Duodenal mucosa (tissue), 2 donors: ENCODE data around the gene PAM16.
A peak's percentile ranks its signal among the peaks of the same experiment; 100 is the strongest.

ENCODE experiments used
- H3K27ac ChIP-seq: one replicate; pipeline ENCODE4 v1.7.0; 2013; ENCODE audit warnings: low read depth, low read length
- H3K27me3 ChIP-seq, 2 donors: one replicate each; pipeline ENCODE4 v1.7.0; 2013; ENCODE audit warnings: low read length in 2 of 2, control low read depth in 1 of 2; ENCODE audit not compliant: insufficient read depth in 2 of 2, control insufficient read depth in 1 of 2
- H3K36me3 ChIP-seq, 2 donors: one replicate each; pipeline ENCODE4 v1.7.0; 2013; ENCODE audit warnings: low read length in 2 of 2, control low read depth in 1 of 2; ENCODE audit not compliant: insufficient read depth in 2 of 2, control insufficient read depth in 1 of 2
- H3K4me1 ChIP-seq, 2 donors: one replicate each; pipeline ENCODE4 v1.7.0; 2013; ENCODE audit warnings: low read length in 2 of 2, control low read depth in 1 of 2; ENCODE audit not compliant: insufficient read depth in 2 of 2, control insufficient read depth in 1 of 2
- H3K4me3 ChIP-seq, 2 donors: one replicate each; pipeline ENCODE4 v1.7.0; 2013; ENCODE audit warnings: low read length in 2 of 2, low read depth in 1 of 2
- H3K9ac ChIP-seq, 2 donors: one replicate each; pipeline ENCODE4 v1.7.0; 2013; ENCODE audit warnings: low read length in 2 of 2, low read depth in 1 of 2
- H3K9me3 ChIP-seq, 2 donors: one replicate each; pipeline ENCODE4 v1.7.0; 2013; ENCODE audit warnings: low read length in 2 of 2, control low read depth in 1 of 2; ENCODE audit not compliant: control insufficient read depth in 1 of 2

The PAM16 gene

GRCh38 chr16:4370151-4370550 lies 19.0 kb upstream of the PAM16 start:
- Histone ChIP-seq H3K9ac (no peak overlapping the region), H3K27ac (peak overlapping the region; percentile 38), H3K9me3 (no peaks in the 10 kb centered on the region), H3K4me3 (no peak overlapping the region), H3K36me3 (peaks cover 0 to 12% of the 10 kb centered on the region in 2 donors), H3K27me3 (no peaks in the 10 kb centered on the region), H3K4me1 (peaks cover 11 to 16% of the 10 kb centered on the region in 2 donors)

GRCh38 chr16:4369007-4369733 lies 18.0 kb upstream of the PAM16 start:
- no peak overlapping the region for H3K4me3 ChIP-seq
- peaks cover 11 to 16% of the 10 kb centered on the region in 2 donors for H3K4me1 ChIP-seq
- H3K9ac ChIP-seq: no peak overlapping the region
- H3K36me3 ChIP-seq: peaks cover 0 to 21% of the 10 kb centered on the region in 2 donors
- no peaks in the 10 kb centered on the region for H3K27me3 ChIP-seq
- H3K9me3 ChIP-seq: no peaks in the 10 kb centered on the region
- peak overlapping the region; percentile 10 for H3K27ac ChIP-seq

GRCh38 chr16:4367393-4367856 lies 16.3 kb upstream of the PAM16 start:
- Histone ChIP-seq H3K4me1 (peaks cover 4 to 9% of the 10 kb centered on the region in 2 donors), H3K27ac (no peak overlapping the region), H3K27me3 (no peaks in the 10 kb centered on the region), H3K36me3 (peaks cover under 1 to 29% of the 10 kb centered on the region in 2 donors), H3K4me3 (no peak overlapping the region), H3K9me3 (no peaks in the 10 kb centered on the region), H3K9ac (no peak overlapping the region)

GRCh38 chr16:4366016-4366415 lies 14.9 kb upstream of the PAM16 start:
- no peak overlapping the region for H3K9ac ChIP-seq
- no peak overlapping the region for H3K4me3 ChIP-seq
- peaks cover 0 to 5% of the 10 kb centered on the region in 2 donors for H3K4me1 ChIP-seq
- H3K36me3 ChIP-seq: peaks cover 13 to 43% of the 10 kb centered on the region in 2 donors
- no peaks in the 10 kb centered on the region for H3K9me3 ChIP-seq
- no peaks in the 10 kb centered on the region for H3K27me3 ChIP-seq
- H3K27ac ChIP-seq: no peak overlapping the region

GRCh38 chr16:4365615-4366014 lies 14.5 kb upstream of the PAM16 start:
- Histone ChIP-seq H3K4me1 (peaks cover 0 to 5% of the 10 kb centered on the region in 2 donors), H3K4me3 (no peak overlapping the region), H3K27ac (no peak overlapping the region), H3K9ac (no peak overlapping the region), H3K27me3 (no peaks in the 10 kb centered on the region), H3K36me3 (peaks cover 13 to 46% of the 10 kb centered on the region in 2 donors), H3K9me3 (no peaks in the 10 kb centered on the region)

- peaks cover 13 to 52% of the 10 kb centered on the region in 2 donors for H3K36me3 ChIP-seq
These were observed 13.9 kb upstream of the PAM16 start for GRCh38 chr16:4365014-4365406.

GRCh38 chr16:4364196-4365013 lies 13.3 kb upstream of the PAM16 start:
- H3K9me3 ChIP-seq: no peaks in the 10 kb centered on the region
- no peak overlapping the region for H3K4me3 ChIP-seq
- H3K4me1 ChIP-seq: no peaks in the 10 kb centered on the region
- no peaks in the 10 kb centered on the region for H3K27me3 ChIP-seq
- no peak overlapping the region for H3K27ac ChIP-seq
- H3K36me3 ChIP-seq: peaks cover 13 to 53% of the 10 kb centered on the region in 2 donors
- H3K9ac ChIP-seq: no peak overlapping the region

More at GRCh38 chr16:4365014-4365406, 13.9 kb upstream of the PAM16 start:
- no peaks in the 10 kb centered on the region for H3K4me1 ChIP-seq
- no peaks in the 10 kb centered on the region for H3K9me3 ChIP-seq
- H3K27ac ChIP-seq: no peak overlapping the region
- H3K9ac ChIP-seq: no peak overlapping the region
- no peaks in the 10 kb centered on the region for H3K27me3 ChIP-seq
- H3K4me3 ChIP-seq: no peak overlapping the region

GRCh38 chr16:4362476-4363135 lies 11.5 kb upstream of the PAM16 start:
- Histone ChIP-seq H3K36me3 (peaks cover 23 to 64% of the 10 kb centered on the region in 2 donors), H3K9ac (no peak overlapping the region), H3K4me3 (no peak overlapping the region), H3K27ac (no peak overlapping the region), H3K27me3 (no peaks in the 10 kb centered on the region), H3K9me3 (no peaks in the 10 kb centered on the region), H3K4me1 (no peaks in the 10 kb centered on the region)

GRCh38 chr16:4361944-4362311 lies 10.8 kb upstream of the PAM16 start:
- no peaks in the 10 kb centered on the region for H3K27me3 ChIP-seq
- no peaks in the 10 kb centered on the region for H3K4me1 ChIP-seq
- H3K4me3 ChIP-seq: no peak overlapping the region
- H3K36me3 ChIP-seq: peaks cover 23 to 59% of the 10 kb centered on the region in 2 donors
- H3K9me3 ChIP-seq: no peaks in the 10 kb centered on the region
- H3K27ac ChIP-seq: no peak overlapping the region
- no peak overlapping the region for H3K9ac ChIP-seq
